ENCODE measurements around the gene CEP128.

The CEP128 gene

DNA sequence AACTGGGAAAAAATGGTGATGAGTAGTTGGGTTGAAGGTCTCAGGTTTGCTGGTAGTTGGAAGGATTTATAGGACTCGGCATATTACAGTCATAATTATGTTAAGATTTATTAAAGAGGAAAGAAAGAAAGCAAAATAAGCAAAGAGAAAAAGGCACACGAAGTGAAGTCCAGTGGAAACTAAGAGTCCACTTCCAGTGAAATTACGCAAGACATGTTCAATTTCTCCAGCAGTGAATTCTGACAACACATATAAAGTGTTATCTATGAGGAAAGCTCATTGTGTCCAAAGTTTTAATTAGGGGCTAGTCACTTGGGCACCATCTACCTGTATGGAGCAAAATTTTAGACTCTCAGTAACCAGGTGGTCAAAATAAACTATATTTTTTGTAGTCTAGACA is 143.3 kb downstream of the CEP128 start:
- H3K27ac ChIP-seq (ENCODE audit: low read depth, low read length): no peak overlapping the region
- H3K4me1 ChIP-seq (ENCODE audit: control insufficient read depth, low read length): peaks cover 5% of the 10 kb centered on the region; the same call in 1 of the 2 replicates
- H3K4me3 ChIP-seq (ENCODE audit: low read length): no peak overlapping the region

GRCh38 chr14:80792771-80793170 is 148.8 kb downstream of the CEP128 start:
- Histone ChIP-seq H3K4me1 (ENCODE audit: control insufficient read depth, low read length) (no peaks in the 10 kb centered on the region), H4K20me1 (ENCODE audit: control insufficient read depth, insufficient read depth, low read depth, low read length) (no peaks in the 10 kb centered on the region), H3F3A (ENCODE audit: control insufficient read depth, insufficient read depth) (no peaks in the 10 kb centered on the region), H3K27ac (ENCODE audit: low read depth, low read length) (no peak overlapping the region), H3K9me3 (ENCODE audit: control insufficient read depth, insufficient read depth, low read length) (no peaks in the 10 kb centered on the region), H3K27me3 (ENCODE audit: control insufficient read depth, low read length) (no peaks in the 10 kb centered on the region), H3K4me2 (ENCODE audit: low read length) (no peak overlapping the region), H3K36me3 (ENCODE audit: control insufficient read depth, low read length) (peaks cover 12% of the 10 kb centered on the region; the same call in 1 of the 2 replicates), H3K9me2 (replicated peaks; ENCODE audit: control insufficient read depth, low read length) (no peaks in the 10 kb centered on the region), H3K79me2 (ENCODE audit: control insufficient read depth, low read length) (no peaks in the 10 kb centered on the region), H3K4me3 (ENCODE audit: low read length) (no peak overlapping the region)
- TF ChIP-seq CTCF (IDR thresholded peaks at IDR 0.05; ENCODE audit: low read depth, low read length, poor library complexity, severe bottlenecking) (no peak), EZH2phosphoT487 (IDR thresholded peaks at IDR 0.05; ENCODE audit: borderline replicate concordance, low read length) (no peak)

More for the DNA sequence above, 143.3 kb downstream of the CEP128 start:
- Histone ChIP-seq H3K4me2 (ENCODE audit: low read length) (no peak overlapping the region), H3F3A (ENCODE audit: control insufficient read depth, insufficient read depth) (no peaks in the 10 kb centered on the region), H3K9me3 (ENCODE audit: control insufficient read depth, insufficient read depth, low read length) (peaks cover 5% of the 10 kb centered on the region; the same call in 1 of the 2 replicates), H3K36me3 (ENCODE audit: control insufficient read depth, low read length) (peaks cover 9% of the 10 kb centered on the region; the same call in 1 of the 2 replicates), H4K20me1 (ENCODE audit: control insufficient read depth, insufficient read depth, low read depth, low read length) (no peaks in the 10 kb centered on the region), H3K27me3 (ENCODE audit: control insufficient read depth, low read length) (no peaks in the 10 kb centered on the region), H3K79me2 (ENCODE audit: control insufficient read depth, low read length) (no peaks in the 10 kb centered on the region), H3K9me2 (replicated peaks; ENCODE audit: control insufficient read depth, low read length) (no peaks in the 10 kb centered on the region)
- TF ChIP-seq EZH2phosphoT487 (IDR thresholded peaks at IDR 0.05; ENCODE audit: borderline replicate concordance, low read length) (no peak), CTCF (IDR thresholded peaks at IDR 0.05; ENCODE audit: low read depth, low read length, poor library complexity, severe bottlenecking) (no peak)

GRCh38 chr14:80787876-80788275 is 153.7 kb downstream of the CEP128 start:
- H3K27me3 ChIP-seq (ENCODE audit: control insufficient read depth, low read length): no peaks in the 10 kb centered on the region
- H3K27ac ChIP-seq (ENCODE audit: low read depth, low read length): no peak overlapping the region
- no peak overlapping the region for H3K4me3 ChIP-seq (ENCODE audit: low read length)
- peaks cover 22% of the 10 kb centered on the region for H3K36me3 ChIP-seq (ENCODE audit: control insufficient read depth, low read length)
- H4K20me1 ChIP-seq (ENCODE audit: control insufficient read depth, insufficient read depth, low read depth, low read length): no peaks in the 10 kb centered on the region
- H3K9me2 ChIP-seq (replicated peaks; ENCODE audit: control insufficient read depth, low read length): no peaks in the 10 kb centered on the region
- no peaks in the 10 kb centered on the region for H3F3A ChIP-seq (ENCODE audit: control insufficient read depth, insufficient read depth)
- no peak for TF ChIP-seq EZH2phosphoT487 (IDR thresholded peaks at IDR 0.05; ENCODE audit: borderline replicate concordance, low read length)
- no peak for TF ChIP-seq CTCF (IDR thresholded peaks at IDR 0.05; ENCODE audit: low read depth, low read length, poor library complexity, severe bottlenecking)
- no peaks in the 10 kb centered on the region for H3K79me2 ChIP-seq (ENCODE audit: control insufficient read depth, low read length)
- no peaks in the 10 kb centered on the region for H3K4me1 ChIP-seq (ENCODE audit: control insufficient read depth, low read length)
- H3K9me3 ChIP-seq (ENCODE audit: control insufficient read depth, insufficient read depth, low read length): no peaks in the 10 kb centered on the region
- H3K4me2 ChIP-seq (ENCODE audit: low read length): no peak overlapping the region
